Hippocampal formation (tissue), 2 donors: ENCODE measurements around the gene IRGQ.
A peak's percentile ranks its signal among the peaks of the same experiment; 100 is the strongest.
"Not testable (repeated sequence)": the region's sequence is repeated elsewhere in the genome, so short reads cannot be mapped to it uniquely, and the experiment has no call there.

Experiments used
- DNase-seq, 2 donors: peaks; one replicate each; lab custom pipeline; 2025; lab: John Stamatoyannopoulos, UW

Gene IRGQ, protein sequence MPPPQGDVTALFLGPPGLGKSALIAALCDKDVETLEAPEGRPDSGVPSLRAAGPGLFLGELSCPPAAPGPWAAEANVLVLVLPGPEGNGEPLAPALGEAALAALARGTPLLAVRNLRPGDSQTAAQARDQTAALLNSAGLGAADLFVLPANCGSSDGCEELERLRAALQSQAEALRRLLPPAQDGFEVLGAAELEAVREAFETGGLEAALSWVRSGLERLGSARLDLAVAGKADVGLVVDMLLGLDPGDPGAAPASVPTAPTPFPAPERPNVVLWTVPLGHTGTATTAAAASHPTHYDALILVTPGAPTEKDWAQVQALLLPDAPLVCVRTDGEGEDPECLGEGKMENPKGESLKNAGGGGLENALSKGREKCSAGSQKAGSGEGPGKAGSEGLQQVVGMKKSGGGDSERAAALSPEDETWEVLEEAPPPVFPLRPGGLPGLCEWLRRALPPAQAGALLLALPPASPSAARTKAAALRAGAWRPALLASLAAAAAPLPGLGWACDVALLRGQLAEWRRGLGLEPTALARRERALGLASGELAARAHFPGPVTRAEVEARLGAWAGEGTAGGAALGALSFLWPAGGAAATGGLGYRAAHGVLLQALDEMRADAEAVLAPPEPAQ

DNA sequence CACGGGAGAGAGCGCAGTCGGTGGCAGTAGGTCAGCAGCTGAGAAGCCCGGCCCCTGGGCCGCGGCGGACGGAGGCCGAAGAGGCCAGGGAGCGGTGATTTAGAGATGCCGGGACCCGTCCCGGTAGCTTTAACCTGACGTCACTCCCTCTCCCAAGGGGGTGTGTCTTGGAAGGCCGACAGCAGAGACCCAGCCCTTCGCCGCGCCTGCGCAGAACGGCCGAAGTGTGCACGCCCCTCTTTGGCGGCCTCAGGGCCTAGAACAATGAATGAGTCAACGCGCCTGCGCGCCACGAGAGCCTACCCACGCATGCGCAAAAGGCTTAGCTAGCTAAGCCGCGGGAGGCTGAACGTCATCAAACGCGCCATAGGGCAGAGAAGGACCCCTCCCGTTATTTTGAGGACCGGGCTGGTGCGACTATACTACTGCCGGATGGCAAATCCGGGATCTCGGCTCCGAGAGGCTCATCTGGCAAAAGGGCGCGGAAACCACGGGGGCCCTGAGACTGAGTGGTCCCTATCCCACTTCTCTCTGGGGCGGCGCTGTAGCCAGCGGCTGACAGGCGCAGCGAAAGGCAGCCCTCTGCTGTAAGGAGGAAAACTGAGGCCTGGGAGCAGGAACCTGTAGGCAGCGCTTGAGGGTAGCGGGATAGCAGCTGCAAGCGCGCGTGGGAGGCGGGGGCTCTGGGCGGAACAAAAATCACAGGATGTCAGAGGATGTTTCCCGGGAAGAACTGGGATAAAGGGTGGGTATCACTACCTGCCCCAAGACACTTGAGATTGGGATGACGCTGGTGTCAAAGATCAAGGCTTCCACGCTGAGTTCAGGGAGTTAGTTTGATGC is at the start of gene IRGQ, which contains the start of gene ZNF576:
Gene IRGQ (minus strand): TSS at position 136 of the 843 bp plus-strand sequence. CDS start 796 bp downstream, outside the sequence.
Gene ZNF576 (plus strand): TSS at position 597 of the 843 bp plus-strand sequence. CDS start 514 bp downstream, outside the sequence.
- peak; percentile 98 to 99 for DNase-seq

DNA sequence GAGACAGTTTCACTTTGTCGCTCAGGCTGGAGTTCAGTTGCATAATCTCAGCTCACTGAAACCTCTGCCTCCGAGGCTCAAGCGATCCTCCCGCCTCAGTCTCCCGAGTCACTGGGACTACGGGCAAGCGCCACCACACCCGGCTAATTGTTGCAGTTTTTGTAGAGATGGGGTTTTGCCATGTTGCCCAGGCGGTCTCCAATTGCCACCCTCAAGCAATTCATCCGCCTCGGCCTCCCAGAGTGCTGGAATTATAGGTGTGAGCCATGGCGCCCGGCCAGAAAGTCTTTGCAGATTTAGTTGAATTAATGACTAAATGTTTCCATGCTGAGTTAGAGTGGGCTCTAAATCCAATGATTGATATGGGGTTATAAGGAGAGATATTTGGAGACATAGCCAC is 48.2 kb upstream of the IRGQ start:
- DNase-seq, result no peak

DNA sequence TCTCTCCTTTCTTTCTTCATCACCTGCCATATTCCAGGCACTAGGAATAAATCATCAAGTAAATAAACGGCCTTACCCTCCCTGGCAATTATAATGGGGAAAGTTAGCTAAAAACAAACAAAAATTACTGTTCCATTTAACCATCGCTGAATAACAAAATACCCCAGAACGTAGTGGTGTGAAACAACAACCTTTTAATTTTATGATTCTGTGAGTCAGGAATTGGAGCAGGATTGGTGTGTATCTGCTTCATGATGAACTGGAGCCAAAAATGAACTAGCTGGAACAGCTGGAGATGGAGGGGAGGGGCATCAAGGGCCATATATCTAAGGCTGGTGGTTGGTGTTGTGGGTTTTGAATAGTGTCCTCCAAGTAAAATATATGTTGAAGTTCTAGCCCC is 47.4 kb upstream of the IRGQ start:
- DNase-seq, result no peak

DNA sequence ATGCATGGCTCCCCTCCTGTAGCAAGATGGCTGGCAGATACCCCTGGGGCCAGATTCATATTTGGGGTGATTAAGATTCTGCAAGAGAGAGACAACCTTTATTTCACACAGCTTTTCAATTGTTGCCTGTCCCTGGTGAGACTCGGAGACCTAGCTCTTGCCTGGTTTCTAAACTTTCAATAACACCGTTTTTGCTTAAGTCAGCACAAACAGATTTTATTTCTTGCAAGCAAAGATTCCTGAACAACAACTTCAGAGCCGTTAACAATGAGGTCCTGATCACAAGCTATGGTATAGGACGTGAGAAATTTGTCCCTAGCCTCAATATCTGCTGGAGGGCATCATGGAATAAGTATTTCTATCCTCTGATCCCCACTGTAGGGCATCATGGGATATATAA is 46.6 kb upstream of the IRGQ start:
- DNase-seq, result no peak

DNA sequence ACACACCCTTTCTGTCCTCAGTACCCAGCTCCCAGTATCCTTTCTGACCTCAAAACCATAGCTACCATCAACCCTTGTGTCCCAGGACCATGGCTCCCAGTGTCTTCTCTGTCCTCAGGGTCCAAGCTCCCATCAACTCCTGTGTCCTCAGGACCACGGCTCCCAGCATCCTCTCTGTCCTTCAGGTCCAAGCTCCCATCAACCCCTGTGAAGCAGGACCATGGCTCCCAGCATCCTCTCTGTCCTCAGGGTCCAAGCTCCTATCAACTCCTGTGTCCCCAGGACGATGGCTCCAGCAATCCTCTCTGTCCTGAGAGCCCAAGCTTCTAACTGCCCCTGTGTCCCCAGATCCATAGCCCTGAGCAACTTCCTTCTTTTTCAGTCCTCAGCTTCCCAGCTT is 45.4 kb upstream of the IRGQ start:
- no peak for DNase-seq

DNA sequence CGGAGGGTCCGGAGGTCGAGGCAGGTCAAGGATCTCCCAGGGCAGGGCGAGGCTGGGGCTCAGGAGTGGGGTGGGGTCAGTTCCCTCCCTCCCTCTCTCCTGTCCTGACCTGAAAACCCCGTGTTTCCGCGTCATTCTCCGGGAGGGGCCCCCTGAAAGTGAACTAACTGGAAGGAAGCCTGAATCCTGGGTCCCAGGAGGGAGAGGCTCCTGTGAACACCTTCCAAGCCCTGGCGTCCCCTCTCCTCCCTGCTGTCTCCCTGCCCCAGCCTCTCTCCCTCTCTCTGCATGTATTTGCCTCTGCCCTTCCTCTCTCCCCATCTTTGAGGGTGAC is 44.5 kb upstream of the IRGQ start:
- no peak for DNase-seq

DNA sequence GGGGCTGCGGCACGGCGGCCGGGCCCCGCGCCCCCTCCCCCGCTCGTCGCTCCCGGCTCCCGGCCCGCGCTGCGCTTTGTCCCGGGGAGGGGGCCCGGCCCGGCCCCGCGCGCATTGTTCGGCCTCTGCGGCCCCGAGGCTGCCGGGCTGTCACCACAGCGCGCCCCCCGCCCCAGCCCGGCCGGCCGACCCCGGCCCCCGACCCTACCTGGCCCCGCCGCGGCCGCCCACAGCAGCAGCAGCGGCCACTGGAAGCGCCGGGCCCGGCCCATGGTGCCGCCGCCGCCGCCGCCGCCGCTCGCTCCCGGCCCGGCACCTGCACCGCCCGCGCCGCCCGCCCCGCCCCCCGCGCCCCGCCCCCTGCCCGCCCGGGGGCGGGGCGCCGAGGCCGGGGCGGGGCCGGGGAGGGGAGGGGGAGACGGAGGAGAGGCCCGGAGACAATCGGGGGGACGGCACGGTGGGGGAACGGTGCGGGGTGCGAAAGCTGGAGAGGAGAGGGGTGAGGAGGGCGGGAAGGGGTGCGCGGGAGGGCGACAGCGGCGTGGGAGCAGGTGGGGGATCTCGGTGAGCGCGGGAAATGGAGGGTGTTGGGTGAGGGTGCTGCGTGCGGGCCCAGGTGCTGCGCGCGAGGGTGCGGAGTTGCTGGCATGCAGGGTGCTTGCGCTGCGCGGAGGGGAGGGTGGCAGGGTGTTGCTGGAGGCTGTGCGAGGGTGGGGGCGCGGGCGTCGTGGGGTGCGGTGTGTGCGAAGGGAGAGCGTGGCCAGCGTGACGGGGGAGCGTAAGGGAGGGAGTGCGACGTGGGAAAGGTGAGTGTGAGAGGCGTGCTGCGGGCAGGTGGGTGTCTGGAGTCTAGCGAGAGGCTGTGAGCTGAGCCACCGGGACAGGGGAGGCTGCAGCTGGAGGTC is 43.8 kb upstream of the IRGQ start, which contains the start of gene CADM4:
Gene CADM4 (minus strand): TSS at position 332 of the 905 bp plus-strand sequence. CDS start 60 bp downstream, at position 272.
- DNase-seq, result peak in 1 of 2 donors; percentile 40

DNA sequence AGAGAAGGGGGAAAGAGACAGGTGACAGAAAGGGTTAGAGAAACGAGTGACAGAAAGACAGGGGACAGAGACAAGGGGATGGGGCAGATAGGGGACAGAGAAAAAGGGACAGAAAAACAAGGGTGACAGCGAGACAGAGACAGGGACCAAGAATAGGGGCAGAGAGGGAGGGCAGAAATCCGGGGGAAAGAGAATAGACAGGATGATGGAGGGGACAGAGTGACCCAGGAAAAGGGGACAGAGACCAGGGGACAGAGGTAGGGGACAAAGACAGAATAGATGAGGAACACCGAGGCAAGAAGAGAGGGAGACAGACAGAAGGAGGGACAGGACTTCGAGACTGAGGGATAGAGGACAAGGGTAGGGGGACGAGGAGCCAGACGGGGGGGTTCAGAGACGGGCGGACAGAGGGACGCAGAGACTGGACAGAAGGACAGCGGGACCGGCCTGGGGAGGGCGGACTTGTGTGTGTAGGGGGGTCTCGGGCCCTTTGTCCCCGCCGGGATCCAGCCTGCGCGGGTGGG is 43.1 kb upstream of the IRGQ start:
- DNase-seq, result no peak

DNA sequence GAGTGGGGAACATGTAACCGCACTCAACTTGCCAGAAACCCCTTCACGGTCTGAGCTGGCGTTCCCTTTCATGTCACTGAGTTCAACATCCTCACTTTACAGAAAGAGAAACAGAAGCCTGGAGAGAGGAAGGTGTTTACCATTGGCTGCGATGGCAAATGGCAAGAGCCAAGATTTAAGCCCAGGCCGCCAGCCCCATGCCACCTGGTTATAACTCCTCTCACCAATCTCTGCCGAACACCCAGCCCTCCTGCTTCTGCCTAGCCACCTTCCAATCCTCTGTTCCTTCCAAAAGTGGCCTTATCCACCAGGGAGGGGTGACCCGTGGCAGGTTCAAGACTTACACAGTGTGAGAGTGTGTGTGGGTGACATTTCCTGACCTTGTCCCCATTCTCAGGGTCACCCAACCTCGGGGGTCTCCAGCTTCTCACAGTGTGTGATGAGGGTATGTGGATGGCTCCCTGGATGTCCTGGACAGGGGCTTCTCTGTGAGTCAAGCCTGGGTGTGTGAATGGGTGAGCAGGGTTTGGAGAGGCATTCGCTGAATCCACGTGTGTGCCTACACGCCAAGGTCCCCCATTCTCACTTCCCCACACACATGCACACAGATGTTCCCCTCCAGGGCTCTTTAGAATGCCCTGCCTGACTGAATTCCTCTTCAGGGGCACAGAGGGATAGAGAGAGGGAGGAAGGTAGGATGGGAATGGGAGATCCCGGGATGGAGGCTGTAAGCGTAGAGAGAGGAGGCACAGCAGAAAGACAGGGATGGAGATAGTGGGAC is 42.5 kb upstream of the IRGQ start:
- no peak for DNase-seq

DNA sequence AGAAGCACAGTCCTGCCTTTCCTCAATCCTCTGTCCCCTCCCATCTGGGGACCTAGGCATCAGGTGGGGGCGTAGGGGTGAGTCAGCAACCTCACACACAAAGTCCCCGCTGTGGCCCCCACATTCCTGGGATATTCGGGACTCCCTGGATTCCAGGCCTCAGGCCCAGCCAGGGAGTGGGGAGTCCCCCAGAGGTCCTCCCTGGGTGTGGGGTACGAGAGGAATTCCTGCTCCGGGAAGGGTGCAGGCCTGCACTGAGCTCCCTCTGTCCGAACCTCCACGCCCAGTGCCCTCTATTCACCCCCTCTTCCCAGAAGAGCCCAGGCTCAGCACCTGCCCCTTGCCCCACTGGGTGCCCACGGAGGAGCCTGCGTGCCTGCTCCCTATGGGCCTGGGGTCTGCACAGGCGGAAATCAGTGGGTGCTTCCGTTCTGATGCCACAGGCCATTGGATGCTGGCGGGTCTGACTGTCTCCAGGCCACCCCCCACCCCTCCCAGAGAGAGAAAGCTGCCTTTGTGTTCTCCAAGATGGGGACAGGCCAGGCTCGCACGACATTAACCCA is 40.3 kb upstream of the IRGQ start:
- peak; percentile 73 for DNase-seq

DNA sequence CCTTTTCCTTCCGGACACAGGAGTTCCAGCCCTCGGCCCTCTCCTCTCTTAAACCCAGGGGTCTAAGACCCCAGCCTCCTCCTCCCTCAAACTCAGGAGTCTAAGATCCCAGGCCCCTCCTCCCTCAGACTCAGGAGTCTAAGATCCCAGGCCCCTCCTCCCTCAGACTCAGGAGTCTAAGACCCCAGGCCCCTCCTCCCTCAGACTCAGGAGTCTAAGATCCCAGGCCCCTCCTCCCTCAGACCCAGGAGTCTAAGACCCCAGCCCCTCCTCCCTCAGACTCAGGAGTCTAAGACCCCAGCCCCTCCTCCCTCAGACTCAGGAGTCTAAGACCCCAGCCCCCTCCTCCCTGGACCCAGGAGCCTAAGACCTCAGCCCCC is 39.6 kb upstream of the IRGQ start:
- not testable (repeated sequence) for DNase-seq

DNA sequence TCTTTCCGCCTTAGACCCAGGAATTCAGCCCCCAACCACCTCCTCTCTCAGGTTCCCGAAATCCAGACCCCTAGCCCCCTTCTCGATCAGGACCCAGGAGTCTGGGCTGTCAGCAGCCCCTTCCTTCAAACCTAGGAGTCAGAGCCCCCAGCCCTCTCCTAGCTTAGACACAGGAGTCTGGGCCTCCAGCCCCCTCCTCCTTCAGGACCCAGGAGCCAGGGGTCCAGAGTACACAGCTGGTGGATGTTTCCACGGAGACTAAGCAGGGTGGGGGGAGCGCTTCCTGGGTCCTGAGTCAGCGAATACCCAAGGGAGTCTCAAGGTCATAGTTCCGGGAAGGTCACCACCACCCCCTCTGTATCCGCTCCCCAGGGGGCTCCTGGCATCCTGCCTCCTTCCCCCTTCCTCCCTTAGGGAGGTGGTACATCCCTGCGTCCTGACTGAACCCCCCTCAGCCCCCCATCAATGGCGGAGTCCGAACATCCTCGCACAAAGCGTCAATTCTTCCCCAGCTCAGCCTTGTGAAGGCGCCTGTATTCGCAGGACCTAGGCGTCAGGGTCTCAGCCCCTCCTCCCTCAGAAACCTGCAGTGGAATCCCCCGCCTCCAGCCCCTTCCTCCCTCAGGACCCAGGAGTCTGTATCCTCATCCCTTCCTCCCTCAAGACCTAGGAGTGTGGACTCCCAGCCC is 39.1 kb upstream of the IRGQ start:
- peak; percentile 50 to 64 for DNase-seq

DNA sequence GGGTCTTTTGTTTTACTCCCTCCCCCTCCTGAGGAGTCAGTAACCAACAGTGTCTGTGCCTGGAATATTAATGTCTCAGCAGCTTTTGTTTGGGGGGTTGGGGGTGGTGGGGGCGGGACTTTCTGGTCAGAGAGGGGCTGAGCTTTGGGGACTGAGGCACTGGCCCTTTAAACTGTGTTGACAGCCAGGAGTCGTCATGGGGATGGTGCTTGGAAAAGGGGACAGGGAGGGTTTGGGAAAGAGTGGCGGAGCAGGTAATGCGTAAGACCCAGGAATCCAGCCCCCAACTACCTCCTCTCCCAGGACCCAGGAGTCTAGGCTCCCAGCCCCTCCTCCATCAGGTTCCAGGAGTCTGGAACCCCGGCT is 38.6 kb upstream of the IRGQ start:
- peak; percentile 43 to 47 for DNase-seq

DNA sequence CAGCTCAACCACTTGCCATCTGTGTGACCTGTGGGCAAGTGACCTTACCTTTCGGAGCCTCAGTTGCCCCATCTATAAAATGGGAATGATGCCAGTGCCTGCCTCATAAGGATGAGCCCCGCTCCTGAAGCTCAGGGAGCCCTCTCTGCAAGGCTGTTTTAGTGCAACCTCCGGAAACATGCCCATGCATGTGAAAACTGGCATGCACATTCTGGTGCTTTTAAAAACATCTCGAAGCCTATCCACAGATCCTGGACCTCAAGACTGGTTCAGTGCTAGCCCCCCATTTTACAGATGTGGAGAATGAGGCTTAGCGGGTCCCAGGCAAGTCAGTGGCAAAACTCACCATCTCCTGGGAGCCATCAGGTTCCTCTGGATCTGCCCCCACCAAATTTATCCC is 38.1 kb upstream of the IRGQ start:
- DNase-seq, result no peak

DNA sequence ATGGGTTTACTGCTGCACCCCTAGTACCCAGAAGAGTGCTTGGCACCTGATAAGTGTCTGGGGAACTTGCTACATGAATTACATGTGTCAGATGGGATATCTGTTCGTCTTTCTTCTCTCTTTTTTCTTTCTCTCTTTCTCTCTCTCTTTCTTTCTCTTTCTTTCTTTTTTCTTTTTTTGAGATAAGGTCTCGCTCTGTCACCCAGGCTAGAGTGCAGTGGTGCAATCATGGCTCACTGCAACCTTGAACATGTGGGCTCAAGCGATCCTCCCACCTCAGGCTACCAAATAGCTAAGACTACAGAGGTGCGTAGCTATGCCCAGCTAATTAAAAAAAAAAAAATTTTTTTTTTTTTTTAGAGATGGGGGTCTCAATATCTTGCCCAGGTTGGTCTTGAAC is 37.6 kb upstream of the IRGQ start:
- DNase-seq, result no peak

DNA sequence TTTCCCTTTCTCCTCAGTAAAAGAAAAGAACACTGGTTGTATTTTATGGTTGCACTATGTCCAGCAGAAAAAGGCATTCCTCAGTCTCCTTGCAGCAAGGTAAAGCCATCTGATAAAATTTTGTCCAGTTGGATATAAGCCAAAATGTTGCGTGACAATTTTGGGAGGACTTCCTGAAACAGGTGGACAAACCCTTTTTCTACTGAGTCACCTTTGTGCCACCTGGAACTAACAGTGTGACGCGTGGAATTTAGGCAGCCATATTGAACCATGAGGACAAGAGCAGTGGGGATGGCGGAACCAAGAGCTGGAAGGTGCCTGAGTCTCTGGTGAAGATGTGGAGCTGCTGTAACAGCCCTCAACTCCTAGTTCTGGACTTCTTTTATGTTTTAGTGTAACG is 35.6 kb upstream of the IRGQ start:
- no peak for DNase-seq

DNA sequence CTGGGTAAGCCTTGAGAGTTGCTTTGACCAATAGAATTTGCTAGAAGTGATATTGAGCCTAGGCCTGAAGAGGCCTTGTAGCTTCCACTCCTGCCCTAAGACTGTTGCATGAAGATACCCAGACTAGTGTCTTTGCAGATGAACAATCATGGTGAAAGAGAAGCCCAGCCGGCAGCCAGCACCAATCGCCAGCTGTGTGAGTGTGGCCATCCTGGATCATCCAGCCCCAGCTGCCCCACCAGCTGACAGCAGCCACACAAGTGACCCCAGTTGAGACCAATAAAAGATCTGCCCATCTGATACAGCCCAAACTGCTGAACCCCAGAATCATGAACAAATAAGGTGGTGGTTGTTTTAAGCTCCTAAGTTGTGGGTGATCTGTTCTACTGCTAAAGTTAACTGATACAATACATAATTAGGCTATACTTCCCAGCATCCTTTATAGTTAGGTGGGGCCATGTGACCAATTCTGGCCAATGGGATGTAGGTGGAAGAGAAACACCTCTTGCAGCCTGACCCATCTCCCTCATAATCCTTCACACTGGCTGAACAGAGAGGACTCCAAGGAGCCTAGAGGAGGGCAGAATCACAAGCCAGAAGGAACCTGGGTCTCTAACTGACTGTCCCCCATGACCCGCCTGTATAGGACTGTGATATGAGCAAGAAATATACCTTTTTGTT is 32.9 kb upstream of the IRGQ start:
- no peak for DNase-seq

DNA sequence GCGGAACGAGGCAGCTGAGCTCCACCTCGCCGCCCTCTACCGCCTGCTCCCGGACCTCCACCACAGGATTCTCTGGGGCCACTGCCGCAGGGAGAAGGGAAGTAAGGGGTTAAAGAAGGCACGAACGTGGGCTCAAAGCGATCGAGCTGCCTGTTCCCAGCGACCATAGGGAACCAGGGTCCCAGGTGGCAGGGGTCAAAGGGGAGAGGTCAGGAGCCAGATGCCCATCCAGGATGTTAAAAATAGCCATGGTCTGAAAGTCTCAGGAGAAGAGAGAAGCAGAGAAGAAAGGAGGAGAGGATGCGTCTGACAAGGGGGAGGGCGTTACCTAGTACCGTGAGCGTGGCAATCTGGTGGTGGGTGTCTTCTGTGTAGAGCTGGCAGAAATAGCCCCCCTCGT is 30.9 kb upstream of the IRGQ start:
- DNase-seq, result no peak
